Retinal pigment epithelial cell (primary cell): ENCODE measurements around the gene ABCC5.
"Not testable (repeated sequence)": the region's sequence is repeated elsewhere in the genome, so short reads cannot be mapped to it uniquely, and the experiment has no call there.

ENCODE experiments used
- DNase-seq: peaks from one replicate; pipeline ENCODE4 v3.0.0-alpha.2; 2010; ENCODE audit warnings: low read depth
- H3K4me3 ChIP-seq: 2 replicates; pipeline ENCODE4 v1.5.1; 2011; ENCODE audit warnings: mild to moderate bottlenecking, low read length, control low read depth, moderate library complexity
- CTCF ChIP-seq: conservative IDR thresholded peaks from 2 replicates; pipeline ENCODE4 v1.5.1; 2011; ENCODE audit warnings: low read depth, low read length, control low read depth, inconsistent platforms

ABCC5 gene

GRCh38 chr3:184045995-184046394 lies 28.3 kb upstream of the ABCC5 start:
- DNase-seq, result no peak
- H3K4me3 ChIP-seq, result no peak overlapping the region
- TF ChIP-seq CTCF, result no peak

DNA sequence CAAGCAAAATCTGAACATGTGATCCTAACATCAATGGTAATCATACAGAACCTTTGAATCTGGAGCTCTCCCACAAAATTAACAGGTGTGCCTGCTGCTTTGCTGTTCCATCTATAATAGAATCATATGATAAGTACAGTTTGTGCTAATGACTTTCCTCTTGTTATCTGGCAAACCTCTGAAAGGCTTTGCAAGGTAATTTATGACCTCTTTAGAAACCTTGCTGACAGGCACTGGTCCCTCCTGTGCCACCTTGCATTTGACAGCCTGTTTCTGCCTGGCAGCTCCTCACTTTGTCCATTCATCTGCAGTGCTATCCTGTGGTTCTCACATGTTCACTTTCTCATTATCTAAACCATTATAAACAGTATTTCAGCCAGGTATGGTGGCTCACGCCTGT lies 24.9 kb upstream of the ABCC5 start:
- H3K4me3 ChIP-seq, result no peak overlapping the region
- DNase-seq, result no peak
- TF ChIP-seq CTCF, result no peak

GRCh38 chr3:184040010-184040409 lies 22.3 kb upstream of the ABCC5 start:
- peak; percentile 51 for TF ChIP-seq CTCF
- DNase-seq, result no peak
- H3K4me3 ChIP-seq, result no peak overlapping the region

DNA sequence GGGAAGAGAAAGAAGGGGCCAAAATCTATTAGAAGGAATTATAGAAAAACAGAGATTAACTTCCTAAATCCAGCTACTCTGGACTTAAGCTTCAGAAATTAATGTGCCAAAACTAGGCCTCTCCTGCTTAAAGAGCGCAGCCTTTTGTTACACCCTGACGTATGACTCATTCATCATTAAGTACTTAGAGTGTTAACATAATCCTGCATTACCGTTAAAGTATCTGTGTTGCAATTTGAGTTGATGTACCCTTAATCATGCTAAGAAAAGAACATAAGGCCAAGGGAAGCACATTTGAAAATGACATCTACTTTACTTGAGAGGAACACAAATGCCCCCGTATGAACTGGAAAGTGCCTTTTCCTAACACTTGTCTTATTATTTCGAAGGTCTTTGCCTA lies 21.7 kb upstream of the ABCC5 start:
- peak; percentile 99 for DNase-seq

DNA sequence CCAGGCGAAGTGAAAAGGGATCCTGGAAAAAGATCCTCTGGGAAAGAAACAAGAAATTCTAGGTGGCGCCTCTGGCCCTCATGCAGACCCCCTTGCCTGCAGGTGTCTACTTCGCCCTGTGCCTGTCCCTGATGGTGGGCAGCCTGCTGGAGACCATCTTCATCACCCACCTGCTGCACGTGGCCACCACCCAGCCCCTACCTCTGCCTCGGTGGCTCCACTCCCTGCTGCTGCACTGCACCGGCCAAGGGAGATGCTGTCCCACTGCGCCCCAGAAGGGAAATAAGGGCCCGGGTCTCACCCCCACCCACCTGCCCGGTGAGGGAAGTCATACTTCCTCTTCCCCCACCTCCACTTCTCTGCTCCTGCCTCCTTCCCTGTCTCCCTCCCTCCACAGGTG lies 20.6 kb upstream of the ABCC5 start:
- not testable (repeated sequence) for DNase-seq, H3K4me3 ChIP-seq

More for the DNA sequence above, 21.7 kb upstream of the ABCC5 start:
- no peak for TF ChIP-seq CTCF
- no peak overlapping the region for H3K4me3 ChIP-seq

DNA sequence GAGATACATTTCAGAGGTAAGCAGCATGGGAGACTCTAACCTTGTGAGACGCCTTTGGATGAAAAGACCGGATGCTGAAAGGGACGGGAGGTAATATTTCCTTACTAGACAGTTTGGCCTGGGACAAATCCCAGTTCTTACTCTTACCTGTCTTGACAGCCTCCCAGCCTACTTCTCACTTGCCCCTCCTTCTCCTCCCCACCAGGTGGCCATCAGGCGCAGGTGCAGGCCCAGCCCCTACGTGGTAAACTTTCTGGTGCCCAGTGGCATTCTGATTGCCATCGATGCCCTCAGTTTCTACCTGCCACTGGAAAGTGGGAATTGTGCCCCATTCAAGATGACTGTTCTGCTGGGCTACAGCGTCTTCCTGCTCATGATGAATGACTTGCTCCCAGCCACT lies 20.1 kb upstream of the ABCC5 start:
- peak; percentile 17 for TF ChIP-seq CTCF
- DNase-seq, result no peak
- no peak overlapping the region for H3K4me3 ChIP-seq

- DNase-seq, result no peak
- H3K4me3 ChIP-seq, result no peak within 1 kb of the TSS
- TF ChIP-seq CTCF, result no peak
These were observed 13.6 kb upstream of the ABCC5 start, which contains the start of gene HTR3D for GRCh38 chr3:184031187-184031792. Gene HTR3D, plus strand, starts transcription at chr3:184031742. Its CDS starts 0 bp downstream, at chr3:184031742.
